Stimulated activated CD8-positive, alpha-beta memory T cell treated with anti-CD3 and anti-CD28 coated beads, Interleukin-12 subunit alpha, Interleukin-12 subunit beta, amount 100 ng/mL, for 24 hours (primary cell): Measurements from ENCODE around the gene CCNE1.

ENCODE experiments used
- DNase-seq: peaks from one replicate; pipeline ENCODE4 v3.0.0-alpha.2; 2020; ENCODE audit errors: extremely low read depth

The CCNE1 gene

GRCh38 chr19:29844891-29845573 is 33.2 kb downstream of the CCNE1 start:
- peak; percentile 92 for DNase-seq

GRCh38 chr19:29845574-29846176 is 33.9 kb downstream of the CCNE1 start:
- DNase-seq: no peak

GRCh38 chr19:29849208-29849607 is 37.4 kb downstream of the CCNE1 start:
- DNase-seq: no peak

GRCh38 chr19:29850482-29850881 is 38.7 kb downstream of the CCNE1 start:
- no peak for DNase-seq

- no peak for DNase-seq
Observed at GRCh38 chr19:29851769-29852521, 40.2 kb downstream of the CCNE1 start.

- DNase-seq: no peak
Observed at GRCh38 chr19:29854033-29854432, 42.2 kb downstream of the CCNE1 start.

- no peak for DNase-seq
Observed at GRCh38 chr19:29855087-29855486, 43.3 kb downstream of the CCNE1 start.

GRCh38 chr19:29855741-29856500 is 44.1 kb downstream of the CCNE1 start:
- no peak for DNase-seq

GRCh38 chr19:29858000-29858596 is 46.3 kb downstream of the CCNE1 start:
- no peak for DNase-seq

GRCh38 chr19:29858621-29859020 is 46.8 kb downstream of the CCNE1 start:
- DNase-seq: no peak

- no peak for DNase-seq
Observed at GRCh38 chr19:29860492-29860891, 48.7 kb downstream of the CCNE1 start.

GRCh38 chr19:29861574-29861973 is 49.8 kb downstream of the CCNE1 start:
- no peak for DNase-seq

GRCh38 chr19:29866011-29866410 is 54.2 kb downstream of the CCNE1 start:
- DNase-seq: no peak

- no peak for DNase-seq
Observed at GRCh38 chr19:29867984-29868383, 56.2 kb downstream of the CCNE1 start.

- no peak for DNase-seq
Observed at GRCh38 chr19:29871143-29871542, 59.4 kb downstream of the CCNE1 start.

- DNase-seq: no peak
Observed at GRCh38 chr19:29872224-29872731, 60.5 kb downstream of the CCNE1 start.

GRCh38 chr19:29873024-29873800 is 61.4 kb downstream of the CCNE1 start:
- peak; percentile 21 for DNase-seq
